HG03521 (cell line): ENCODE results near the gene EPHB3.

Source experiments
- ATAC-seq: cut with Tn5 transposase; IDR thresholded peaks from one replicate; pipeline ENCODE4 v1.9.1; 2021; ENCODE audit warnings: mild to moderate bottlenecking, moderate library complexity; ENCODE audit not compliant: unreplicated experiment

EPHB3 gene

GRCh38 chr3:184578218-184578617 is 16.6 kb downstream of the EPHB3 start:
- ATAC-seq, result no peak

GRCh38 chr3:184578822-184579221 is 17.2 kb downstream of the EPHB3 start:
- no peak for ATAC-seq

- ATAC-seq, result no peak
Observed at GRCh38 chr3:184579513-184579912, 17.9 kb downstream of the EPHB3 start.

GRCh38 chr3:184580376-184580775 is 18.8 kb downstream of the EPHB3 start:
- no peak for ATAC-seq

- ATAC-seq, result no peak
Observed at GRCh38 chr3:184581331-184581855, 19.8 kb downstream of the EPHB3 start.

GRCh38 chr3:184582646-184583577 is 21.3 kb downstream of the EPHB3 start:
- ATAC-seq, result no peak

- no peak for ATAC-seq
Observed at GRCh38 chr3:184583578-184584451, 22.2 kb downstream of the EPHB3 start.

GRCh38 chr3:184584464-184584891 is 22.9 kb downstream of the EPHB3 start:
- ATAC-seq, result no peak

GRCh38 chr3:184585545-184585944 is 24.0 kb downstream of the EPHB3 start:
- ATAC-seq, result no peak

GRCh38 chr3:184586851-184587250 is 25.3 kb downstream of the EPHB3 start:
- no peak for ATAC-seq

GRCh38 chr3:184588776-184589175 is 27.2 kb downstream of the EPHB3 start:
- no peak for ATAC-seq

- ATAC-seq, result no peak
Observed at GRCh38 chr3:184590795-184591194, 29.2 kb downstream of the EPHB3 start.

GRCh38 chr3:184591789-184592188 is 30.2 kb downstream of the EPHB3 start:
- no peak for ATAC-seq

GRCh38 chr3:184592371-184593219 is 31.0 kb downstream of the EPHB3 start:
- no peak for ATAC-seq

- ATAC-seq, result no peak
Observed at GRCh38 chr3:184593220-184593927, 31.8 kb downstream of the EPHB3 start.

- ATAC-seq, result no peak
Observed at GRCh38 chr3:184593928-184594303, 32.3 kb downstream of the EPHB3 start.

- ATAC-seq, result no peak
Observed at GRCh38 chr3:184594371-184595001, 32.9 kb downstream of the EPHB3 start.

GRCh38 chr3:184595726-184596125 is 34.1 kb downstream of the EPHB3 start:
- ATAC-seq, result no peak

- no peak for ATAC-seq
Observed at GRCh38 chr3:184596233-184596632, 34.6 kb downstream of the EPHB3 start.
